Adrenal gland (tissue), 5 donors: ENCODE results near the gene TOPORS.

ENCODE experiments used
- CTCF ChIP-seq, 6 experiments: fragments of 450-650 bp in 4 of 6; fragments of 200-600 bp in 2 of 6; sonication (generic) in 1 of 6; IDR thresholded peaks; 1 replicate in 5 of 6; 2 replicates in 1 of 6; pipeline versions ENCODE4 v1.5.1 to v1.8.0; 2016 to 2021; ENCODE audit warnings: antibody characterized with exemption in 6 of 6, mild to moderate bottlenecking in 2 of 6, moderate library complexity in 1 of 6
- POLR2A ChIP-seq, 2 donors: fragments of 450-650 bp; IDR thresholded peaks; one replicate each; pipeline ENCODE4 v1.6.1; 2017; ENCODE audit warnings: antibody characterized with exemption in 2 of 2, mild to moderate bottlenecking in 2 of 2, moderate library complexity in 1 of 2
- donor health status: DM: no; HTN: no; CAD: no.

- peak; percentile 12 to 49 (median 36) for TF ChIP-seq CTCF (IDR thresholded peaks at IDR 0.05)
- TF ChIP-seq POLR2A (IDR thresholded peaks at IDR 0.05) = no peak
Observed at GRCh38 chr9:32581512-32582143, 29.2 kb upstream of the TOPORS start.
